GM12892 (cell line): ENCODE results near the gene TMEM232.

Experiments
- POLR2A ChIP-seq: IDR thresholded peaks from 2 replicates; pipeline ENCODE4 v1.6.1; 2011; ENCODE audit warnings: low read depth, low read length, control low read depth
- POLR2AphosphoS5 ChIP-seq: IDR thresholded peaks from 2 replicates; pipeline ENCODE4 v1.6.1; 2011; ENCODE audit warnings: low read depth, low read length, control low read depth

DNA sequence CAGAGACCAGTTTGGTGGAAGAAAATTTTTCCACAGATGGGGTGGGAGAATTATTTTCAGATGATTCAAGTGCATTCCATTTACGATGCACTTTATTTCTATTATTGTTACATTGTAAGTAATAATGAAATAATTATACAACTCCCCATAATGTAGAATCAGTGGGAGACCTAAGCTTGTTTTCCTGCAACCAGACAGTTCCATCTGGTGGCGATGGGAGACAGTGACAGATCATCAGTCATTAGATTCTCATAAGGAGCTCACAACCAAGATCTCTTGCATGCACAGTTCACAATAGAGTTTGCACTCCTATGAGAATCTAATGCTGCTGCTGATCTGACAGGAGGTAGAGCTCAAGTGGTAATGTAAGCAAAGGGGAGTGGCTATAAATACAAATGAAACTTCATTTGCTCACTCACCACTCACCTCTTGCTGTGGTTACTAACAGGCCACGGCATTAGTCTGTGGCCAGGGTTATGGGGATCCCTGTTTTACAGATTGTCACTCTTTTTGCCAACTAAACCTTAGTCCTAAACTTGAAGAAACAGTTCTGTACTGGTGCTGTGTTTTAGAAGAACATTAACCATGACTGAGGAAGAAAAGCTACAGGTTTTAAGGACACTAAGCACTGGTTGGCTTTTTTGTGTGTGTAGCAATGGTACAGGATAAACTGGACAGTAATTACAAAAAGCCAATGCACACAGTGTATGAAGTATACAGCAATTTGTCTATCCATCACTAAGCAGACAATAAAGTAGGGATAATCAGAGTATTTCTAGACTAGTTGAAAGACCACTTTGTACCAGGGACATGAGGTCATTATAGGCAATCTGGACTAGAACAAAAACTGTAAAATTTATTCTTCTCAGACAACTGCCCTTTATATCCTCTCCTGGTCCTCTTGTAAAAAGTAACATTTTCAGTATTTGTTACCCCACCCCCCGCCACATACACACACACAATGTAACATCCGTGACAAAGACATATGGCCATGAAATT is 9.9 kb downstream of the TMEM232 start:
- TF ChIP-seq POLR2AphosphoS5: no peak
- no peak for TF ChIP-seq POLR2A
